ENCODE measurements around the gene MYL6. TPM values are rescaled to one million over a fixed set of nuclear protein-coding genes. Genes with fewer than 3 reads are reported as not detected.

Gene MYL6
- total and polyA plus RNA-seq, 4 donors, result 1,471 to 3,593 (median 2,197) TPM

DNA sequence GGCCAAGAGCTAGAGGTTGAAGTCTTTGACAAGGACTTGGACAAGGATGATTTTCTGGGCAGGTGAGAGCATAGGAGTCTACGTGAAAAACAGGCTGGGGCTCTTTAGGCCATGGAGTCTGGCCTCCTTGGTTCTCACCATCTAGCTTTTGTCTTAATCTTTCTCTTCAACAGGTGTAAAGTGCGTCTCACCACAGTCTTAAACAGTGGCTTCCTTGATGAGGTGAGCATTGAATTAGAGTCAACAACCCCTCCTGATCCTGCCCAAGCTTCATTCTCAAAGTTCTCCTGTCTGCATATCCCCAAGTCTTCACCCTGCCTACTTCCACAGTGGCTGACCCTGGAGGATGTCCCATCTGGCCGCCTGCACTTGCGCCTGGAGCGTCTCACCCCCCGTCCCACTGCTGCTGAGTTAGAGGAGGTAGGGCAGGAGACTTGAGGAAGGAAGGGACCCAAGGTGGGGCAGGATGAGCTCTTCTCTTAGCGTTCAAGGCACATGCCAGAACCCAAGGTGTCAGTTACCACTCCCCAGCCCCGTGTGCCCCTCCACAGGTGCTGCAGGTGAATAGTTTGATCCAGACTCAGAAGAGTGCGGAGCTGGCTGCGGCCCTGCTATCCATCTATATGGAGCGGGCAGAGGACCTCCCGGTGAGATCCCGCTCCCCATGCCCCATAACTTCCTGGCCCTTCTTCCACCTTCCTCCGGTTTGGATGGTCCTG, 20.1 kb upstream of the MYL6 start:
- Histone ChIP-seq H3K4me3 (no peak overlapping the region), H3K4me1 (ENCODE audit: control insufficient read depth in 5 of 5, insufficient read depth in 5 of 5, low read length in 5 of 5) (peaks cover 0 to 3% (median 0%) of the 10 kb centered on the region in 5 donors), H3K27ac (ENCODE audit: low read depth in 1 of 2, low read length in 1 of 2) (no peak overlapping the region), H3K36me3 (ENCODE audit: control insufficient read depth in 4 of 4, insufficient read depth in 4 of 4, low read length in 4 of 4) (peaks cover 26 to 61% (median 57%) of the 10 kb centered on the region in 4 donors), H3K9me3 (ENCODE audit: control insufficient read depth in 4 of 4, insufficient read depth in 3 of 4, low read length in 3 of 4) (no peaks in the 10 kb centered on the region), H3K27me3 (ENCODE audit: control insufficient read depth in 3 of 3, insufficient read depth in 3 of 3, low read length in 2 of 3) (no peaks in the 10 kb centered on the region), H3K9ac (ENCODE audit: insufficient read depth in 1 of 2, low read length in 2 of 2) (no peak overlapping the region)
- DNase-seq (no peak), ATAC-seq (ENCODE audit: insufficient read depth, low FRiP score) (no peak)
- TF ChIP-seq CTCF (IDR thresholded peaks at IDR 0.05; ENCODE audit: control extremely low read depth, extremely low read depth), result no peak
- WGBS, 2 donors, result 93% methylated on average over 14 of the region's 14 CpGs

DNA sequence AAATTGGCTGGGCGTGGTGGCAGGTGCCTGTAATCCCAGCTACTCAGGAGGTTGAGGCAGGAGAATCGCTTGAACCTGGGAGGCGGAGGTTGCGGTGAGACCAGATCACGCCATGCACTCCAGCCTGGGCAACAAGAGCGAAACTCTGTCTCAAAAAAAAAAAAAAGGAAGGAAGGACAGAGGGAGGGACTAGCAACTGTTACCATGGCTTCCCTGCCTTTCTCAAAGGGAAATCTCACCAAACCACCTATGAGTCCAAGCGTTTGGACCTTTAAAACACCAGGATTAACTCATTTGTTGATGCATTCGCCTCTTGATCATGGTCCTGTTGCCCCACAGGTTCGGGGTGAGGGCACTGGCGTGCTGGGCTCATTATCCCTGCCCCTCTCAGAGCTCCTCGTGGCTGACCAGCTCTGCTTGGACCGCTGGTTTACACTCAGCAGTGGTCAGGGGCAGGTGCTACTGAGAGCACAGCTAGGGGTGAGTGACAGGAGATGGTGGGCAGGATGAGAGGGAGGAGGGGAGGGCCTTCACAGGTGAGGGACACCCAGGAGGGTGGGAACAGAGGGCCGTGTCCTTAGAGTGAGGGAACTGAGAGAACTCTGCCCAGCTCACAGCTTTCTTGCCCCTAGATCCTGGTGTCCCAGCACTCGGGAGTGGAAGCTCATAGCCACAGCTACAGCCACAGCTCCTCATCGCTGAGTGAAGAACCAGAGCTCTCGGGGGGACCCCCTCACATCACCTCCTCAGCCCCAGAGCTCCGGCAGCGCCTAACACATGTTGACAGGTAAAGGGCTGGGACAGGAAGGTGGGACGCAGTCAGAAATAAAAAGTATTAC, 16.0 kb upstream of the MYL6 start:
- ATAC-seq (ENCODE audit: insufficient read depth, low FRiP score), result no peak
- no peak overlapping the region for H3K4me3 ChIP-seq

DNA sequence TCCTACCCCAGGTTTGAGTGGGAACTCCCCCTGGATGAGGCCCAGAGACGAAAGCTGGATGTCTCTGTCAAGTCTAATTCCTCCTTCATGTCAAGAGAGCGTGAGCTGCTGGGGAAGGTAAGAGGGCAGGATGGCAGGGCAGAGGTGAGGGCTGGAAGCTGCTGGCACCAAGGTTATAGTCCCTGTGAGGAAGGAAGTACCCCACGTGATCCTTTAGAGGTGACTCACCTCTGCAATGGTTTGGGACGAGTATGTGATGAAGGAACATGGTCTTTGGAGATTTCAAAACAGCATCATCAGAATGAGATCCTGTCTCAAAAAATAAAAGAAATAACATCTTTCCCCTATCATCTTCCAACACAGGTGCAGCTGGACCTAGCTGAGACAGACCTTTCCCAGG, 14.9 kb upstream of the MYL6 start:
- no peak for TF ChIP-seq CTCF (IDR thresholded peaks at IDR 0.05; ENCODE audit: control extremely low read depth, extremely low read depth)
- no peaks in the 10 kb centered on the region for H3K9me3 ChIP-seq (ENCODE audit: control insufficient read depth in 4 of 4, insufficient read depth in 3 of 4, low read length in 3 of 4)
- H3K4me1 ChIP-seq (ENCODE audit: control insufficient read depth in 5 of 5, insufficient read depth in 5 of 5, low read length in 5 of 5), result peaks cover 0 to 15% (median 5%) of the 10 kb centered on the region in 5 donors
- H3K27ac ChIP-seq (ENCODE audit: low read depth in 1 of 2, low read length in 1 of 2), result peak overlapping the region; percentile 17 to 47
- H3K27me3 ChIP-seq (ENCODE audit: control insufficient read depth in 3 of 3, insufficient read depth in 3 of 3, low read length in 2 of 3), result no peaks in the 10 kb centered on the region
- no peak for ATAC-seq (ENCODE audit: insufficient read depth, low FRiP score)
- no peak overlapping the region for H3K9ac ChIP-seq (ENCODE audit: insufficient read depth in 1 of 2, low read length in 2 of 2)
- DNase-seq, result no peak
- peaks cover 20 to 42% (median 40%) of the 10 kb centered on the region in 4 donors for H3K36me3 ChIP-seq (ENCODE audit: control insufficient read depth in 4 of 4, insufficient read depth in 4 of 4, low read length in 4 of 4)
- WGBS, 2 donors, result 48 to 58% methylated on average over 4 of the region's 4 CpGs
- H3K4me3 ChIP-seq, result no peak overlapping the region

More for the DNA sequence above, 16.0 kb upstream of the MYL6 start:
- no peak for DNase-seq
- H3K27ac ChIP-seq (ENCODE audit: low read depth in 1 of 2, low read length in 1 of 2), result peak overlapping the region; percentile 17 to 26
- peaks cover 27 to 51% (median 47%) of the 10 kb centered on the region in 4 donors for H3K36me3 ChIP-seq (ENCODE audit: control insufficient read depth in 4 of 4, insufficient read depth in 4 of 4, low read length in 4 of 4)
- TF ChIP-seq CTCF (IDR thresholded peaks at IDR 0.05; ENCODE audit: control extremely low read depth, extremely low read depth), result no peak
- H3K9ac ChIP-seq (ENCODE audit: insufficient read depth in 1 of 2, low read length in 2 of 2), result no peak overlapping the region
- no peaks in the 10 kb centered on the region for H3K9me3 ChIP-seq (ENCODE audit: control insufficient read depth in 4 of 4, insufficient read depth in 3 of 4, low read length in 3 of 4)
- WGBS, 2 donors, result 74 to 84% methylated on average over 19 of the region's 19 CpGs
- no peaks in the 10 kb centered on the region for H3K27me3 ChIP-seq (ENCODE audit: control insufficient read depth in 3 of 3, insufficient read depth in 3 of 3, low read length in 2 of 3)
- peaks cover 0 to 10% (median 3%) of the 10 kb centered on the region in 5 donors for H3K4me1 ChIP-seq (ENCODE audit: control insufficient read depth in 5 of 5, insufficient read depth in 5 of 5, low read length in 5 of 5)
